ENCODE data around the gene HECTD1. TPM values are rescaled to one million over a fixed set of nuclear protein-coding genes. Genes with fewer than 3 reads are reported as not detected.
A peak's percentile ranks its signal among the peaks of the same experiment; 100 is the strongest.
"Not testable (repeated sequence)": the region's sequence is repeated elsewhere in the genome, so short reads cannot be mapped to it uniquely, and the experiment has no call there.

Gene HECTD1
- total RNA-seq, 3 donors from 2014 or later (not counting 1 experiment from before 2014, with no cell fraction given), result 162 to 202 (median 179) TPM

- no peaks in the 10 kb centered on the region for H3K36me3 Mint-ChIP-seq
Measured at GRCh38 chr14:31189346-31190218, 18.0 kb downstream of the HECTD1 start.

GRCh38 chr14:31188744-31189143, 18.8 kb downstream of the HECTD1 start:
- no peak overlapping the region for H3K4me3 ChIP-seq (ENCODE audit: low read length)
- H3K36me3 ChIP-seq (ENCODE audit: control insufficient read depth, insufficient read depth, low read length), result peaks cover 11% of the 10 kb centered on the region
- Mint-ChIP-seq H3K4me1 (peaks cover 23 to 38% of the 10 kb centered on the region in 2 donors), H3K9me3 (no peaks in the 10 kb centered on the region), H3K36me3 (no peaks in the 10 kb centered on the region), H3K4me3 (no peak overlapping the region), H3K27me3 (ENCODE audit: low read depth in 2 of 2) (no peaks in the 10 kb centered on the region), H3K27ac (peak overlapping the region; percentile 7 to 8)
- 100% methylated on average over 1 of the region's 1 CpG for WGBS (ENCODE audit: insufficient coverage)
- DNase-seq (no peak), ATAC-seq (no peak)
- H3K4me1 ChIP-seq (ENCODE audit: control insufficient read depth, insufficient read depth, low read length), result no peaks in the 10 kb centered on the region
- no peak overlapping the region for H3K27ac ChIP-seq (ENCODE audit: low read length)
- no peak for TF ChIP-seq CTCF (IDR thresholded peaks at IDR 0.05)
- no peaks in the 10 kb centered on the region for H3K9me3 ChIP-seq (ENCODE audit: control insufficient read depth, insufficient read depth, low read length)
- intact Hi-C loops (cut with micrococcal nuclease), result no loop called here
- H3K27me3 ChIP-seq (ENCODE audit: control insufficient read depth, insufficient read depth, low read length), result no peaks in the 10 kb centered on the region

More at GRCh38 chr14:31189346-31190218, 18.0 kb downstream of the HECTD1 start:
- ATAC-seq (no peak), DNase-seq (no peak)
- intact Hi-C loops (cut with micrococcal nuclease), result no loop called here
- H3K27me3 Mint-ChIP-seq (ENCODE audit: low read depth in 2 of 2), result no peaks in the 10 kb centered on the region
- H3K4me3 Mint-ChIP-seq, result no peak overlapping the region
- peak overlapping the region; percentile 8 to 21 for H3K27ac Mint-ChIP-seq
- peaks cover 24 to 43% of the 10 kb centered on the region in 2 donors for H3K4me1 Mint-ChIP-seq
- H3K9me3 Mint-ChIP-seq, result no peaks in the 10 kb centered on the region
- no peaks in the 10 kb centered on the region for H3K4me1 ChIP-seq (ENCODE audit: control insufficient read depth, insufficient read depth, low read length)
- H3K9me3 ChIP-seq (ENCODE audit: control insufficient read depth, insufficient read depth, low read length), result no peaks in the 10 kb centered on the region
- WGBS (ENCODE audit: insufficient coverage), result 73% methylated on average over 4 of the region's 5 CpGs
- no peak overlapping the region for H3K4me3 ChIP-seq (ENCODE audit: low read length)
- H3K27me3 ChIP-seq (ENCODE audit: control insufficient read depth, insufficient read depth, low read length), result no peaks in the 10 kb centered on the region
- H3K27ac ChIP-seq (ENCODE audit: low read length), result no peak overlapping the region
- TF ChIP-seq CTCF (IDR thresholded peaks at IDR 0.05), result no peak
- H3K36me3 ChIP-seq (ENCODE audit: control insufficient read depth, insufficient read depth, low read length), result peaks cover 15% of the 10 kb centered on the region

- H3K27me3 ChIP-seq (ENCODE audit: control insufficient read depth, insufficient read depth, low read length); H3K9me3 Mint-ChIP-seq; H3K4me3 ChIP-seq (ENCODE audit: low read length); H3K36me3 Mint-ChIP-seq; H3K27ac ChIP-seq (ENCODE audit: low read length); H3K4me1 ChIP-seq (ENCODE audit: control insufficient read depth, insufficient read depth, low read length); ATAC-seq; H3K4me3 Mint-ChIP-seq; H3K27ac Mint-ChIP-seq; H3K27me3 Mint-ChIP-seq (ENCODE audit: low read depth in 2 of 2); H3K9me3 ChIP-seq (ENCODE audit: control insufficient read depth, insufficient read depth, low read length); DNase-seq; intact Hi-C loops (cut with micrococcal nuclease): not testable (repeated sequence)
- peaks cover 12% of the 10 kb centered on the region for H3K36me3 ChIP-seq (ENCODE audit: control insufficient read depth, insufficient read depth, low read length)
- whole genome bisulfite sequencing (ENCODE audit: insufficient coverage), result 83% methylated on average over 6 of the region's 6 CpGs
- peaks cover 6 to 14% of the 10 kb centered on the region in 2 donors for H3K4me1 Mint-ChIP-seq
Measured at GRCh38 chr14:31182016-31182415, 25.6 kb downstream of the HECTD1 start.

- Histone ChIP-seq H3K4me1 (ENCODE audit: control insufficient read depth, insufficient read depth, low read length) (no peaks in the 10 kb centered on the region), H3K27me3 (ENCODE audit: control insufficient read depth, insufficient read depth, low read length) (no peaks in the 10 kb centered on the region), H3K4me3 (ENCODE audit: low read length) (no peak overlapping the region), H3K9me3 (ENCODE audit: control insufficient read depth, insufficient read depth, low read length) (no peaks in the 10 kb centered on the region), H3K27ac (ENCODE audit: low read length) (no peak overlapping the region), H3K36me3 (ENCODE audit: control insufficient read depth, insufficient read depth, low read length) (peaks cover 15% of the 10 kb centered on the region)
- no peak for TF ChIP-seq CTCF (IDR thresholded peaks at IDR 0.05)
- no peaks in the 10 kb centered on the region for H3K9me3 Mint-ChIP-seq
- no peaks in the 10 kb centered on the region for H3K36me3 Mint-ChIP-seq
- WGBS (ENCODE audit: insufficient coverage), result 69% methylated on average over 3 of the region's 3 CpGs
- ATAC-seq (no peak), DNase-seq (no peak)
- no peak overlapping the region for H3K4me3 Mint-ChIP-seq
- peak overlapping the region in 1 of 2 donors; percentile 11 for H3K27ac Mint-ChIP-seq
- no peaks in the 10 kb centered on the region for H3K27me3 Mint-ChIP-seq (ENCODE audit: low read depth in 2 of 2)
- peaks cover 6 to 16% of the 10 kb centered on the region in 2 donors for H3K4me1 Mint-ChIP-seq
- intact Hi-C loops (cut with micrococcal nuclease), result no loop called here
Measured at GRCh38 chr14:31181271-31181670, 26.3 kb downstream of the HECTD1 start.
